OCI-LY7 (cell line): ENCODE data around the gene CCDC124. TPM values are rescaled to one million over a fixed set of nuclear protein-coding genes. Genes with fewer than 3 reads are reported as not detected.

Source experiments
- BruUV-seq: library from RNA; stranded (reverse); fragments of 400-500 nt; replicated peaks from 2 replicates; lab custom pipeline; 2021; lab: Mats Ljungman, UMichigan
- CTCF ChIA-PET: fragments of 300-600 bp; sonication (Branson Sonifier 250); formaldehyde crosslinking; loops from one replicate; lab custom pipeline; 2022; ENCODE audit warnings: antibody characterized with exemption; ENCODE audit not compliant: unreplicated experiment; lab: Charles Lee
- POLR2A ChIA-PET: fragments of 300-600 bp; sonication (Branson Sonifier 250); formaldehyde crosslinking; loops from one replicate; lab custom pipeline; 2022; ENCODE audit warnings: antibody characterized with exemption; lab: Charles Lee
- DNase-seq: peaks from one replicate; pipeline ENCODE4 v3.0.0-alpha.2; 2015; ENCODE audit warnings: low spot score
- H2AFZ ChIP-seq: fragments of 200-600 bp; sonication (generic), shearing (Covaris generic); 2 replicates; pipeline ENCODE4 v1.6.1; 2014; ENCODE audit warnings: mild to moderate bottlenecking, antibody characterized with exemption, low read length, moderate library complexity
- H3K27ac ChIP-seq: fragments of 200-600 bp; sonication (generic); 2 replicates; pipeline ENCODE4 v1.5.1; 2014; ENCODE audit warnings: mixed run types, low read depth, mild to moderate bottlenecking, moderate library complexity, low read length, inconsistent platforms; ENCODE audit not compliant: poor library complexity, severe bottlenecking
- H3K36me3 ChIP-seq: fragments of 200-600 bp; sonication (generic); 2 replicates; pipeline ENCODE4 v1.6.1; 2014; ENCODE audit warnings: mild to moderate bottlenecking, antibody characterized with exemption, low read length, moderate library complexity, mixed read lengths; ENCODE audit not compliant: insufficient read depth
- H3K4me1 ChIP-seq: fragments of 200-600 bp; sonication (generic); 2 replicates; pipeline ENCODE4 v1.5.1; 2014; ENCODE audit warnings: mild to moderate bottlenecking, low read length; ENCODE audit not compliant: insufficient read depth, poor library complexity, severe bottlenecking
- H3K4me2 ChIP-seq: fragments of 200-600 bp; sonication (generic); 2 replicates; pipeline ENCODE4 v1.6.1; 2014; ENCODE audit warnings: mild to moderate bottlenecking, low read length
- H3K4me3 ChIP-seq: fragments of 200-600 bp; sonication (generic); 2 replicates; pipeline ENCODE4 v1.5.1; 2014; ENCODE audit warnings: mild to moderate bottlenecking, low read depth, low read length; ENCODE audit not compliant: poor library complexity, severe bottlenecking
- H3K79me2 ChIP-seq: fragments of 200-600 bp; sonication (generic); 2 replicates; pipeline ENCODE4 v1.6.1; 2016; ENCODE audit warnings: low read depth, mild to moderate bottlenecking, low read length, moderate library complexity, mixed read lengths; ENCODE audit not compliant: insufficient read depth
- H3K9me2 ChIP-seq: fragments of 200-600 bp; sonication (generic); 2 replicates; pipeline ENCODE4 v1.6.1; 2016; ENCODE audit warnings: mild to moderate bottlenecking, low read length, mixed read lengths; ENCODE audit not compliant: insufficient read depth
- H3K9me3 ChIP-seq: fragments of 200-600 bp; sonication (generic); 2 replicates; pipeline ENCODE4 v1.6.1; 2014; ENCODE audit warnings: mild to moderate bottlenecking, mixed run types, low read length, mixed read lengths
- H4K20me1 ChIP-seq: fragments of 200-600 bp; sonication (generic); 2 replicates; pipeline ENCODE4 v1.6.1; 2014; ENCODE audit warnings: mild to moderate bottlenecking, antibody characterized with exemption, low read length, moderate library complexity, mixed read lengths; ENCODE audit not compliant: insufficient read depth
- EZH2phosphoT487 ChIP-seq: fragments of 200-600 bp; sonication (generic); IDR thresholded peaks from 2 replicates; pipeline ENCODE4 v1.6.1; 2018; ENCODE audit warnings: low read depth, borderline replicate concordance, mild to moderate bottlenecking, mixed run types, antibody characterized with exemption, low read length, moderate library complexity, mixed read lengths
- intact Hi-C: fragments of 100-400 bp; cut with micrococcal nuclease; formaldehyde crosslinking; loops from one replicate; pipeline ENCODE4 v1.10.0; 2022; ENCODE audit not compliant: unreplicated experiment
- total RNA-seq, 2 experiments: library from RNA; depleted of rRNA in 1 of 2; stranded (reverse); fragments of >200 nt in 1 of 2; shearing (Covaris generic) in 1 of 2; gene quantifications; 2 replicates each; pipeline ENCODE4 v1.2.3, GENCODE V29; 2014 to 2022
- TF ChIP-seq, protein P1 (sequence below): fragments of 200-600 bp; sonication (generic); conservative IDR thresholded peaks from 2 replicates; pipeline ENCODE4 v1.5.1; 2014; ENCODE audit warnings: mild to moderate bottlenecking, antibody characterized with exemption, low read length, moderate library complexity, mixed read lengths

The CCDC124 gene
- total RNA-seq, 2 experiments from 2014 or later, result 57.5 to 106 TPM

GRCh38 chr19:17889609-17890214 is 43.1 kb upstream of the CCDC124 start:
- Histone ChIP-seq H3K36me3 (no peaks in the 10 kb centered on the region), H3K27ac (no peak overlapping the region), H3K4me1 (peaks cover 25% of the 10 kb centered on the region), H3K9me3 (no peaks in the 10 kb centered on the region), H4K20me1 (no peaks in the 10 kb centered on the region), H3K79me2 (no peaks in the 10 kb centered on the region), H3K9me2 (no peaks in the 10 kb centered on the region), H3K4me3 (no peak overlapping the region), H3K4me2 (no peak overlapping the region), H2AFZ (no peak overlapping the region)
- intact Hi-C loops, result no loop called here
- no TSS peak for BruUV-seq
- DNase-seq, result no peak
- TF ChIP-seq, protein P1, sequence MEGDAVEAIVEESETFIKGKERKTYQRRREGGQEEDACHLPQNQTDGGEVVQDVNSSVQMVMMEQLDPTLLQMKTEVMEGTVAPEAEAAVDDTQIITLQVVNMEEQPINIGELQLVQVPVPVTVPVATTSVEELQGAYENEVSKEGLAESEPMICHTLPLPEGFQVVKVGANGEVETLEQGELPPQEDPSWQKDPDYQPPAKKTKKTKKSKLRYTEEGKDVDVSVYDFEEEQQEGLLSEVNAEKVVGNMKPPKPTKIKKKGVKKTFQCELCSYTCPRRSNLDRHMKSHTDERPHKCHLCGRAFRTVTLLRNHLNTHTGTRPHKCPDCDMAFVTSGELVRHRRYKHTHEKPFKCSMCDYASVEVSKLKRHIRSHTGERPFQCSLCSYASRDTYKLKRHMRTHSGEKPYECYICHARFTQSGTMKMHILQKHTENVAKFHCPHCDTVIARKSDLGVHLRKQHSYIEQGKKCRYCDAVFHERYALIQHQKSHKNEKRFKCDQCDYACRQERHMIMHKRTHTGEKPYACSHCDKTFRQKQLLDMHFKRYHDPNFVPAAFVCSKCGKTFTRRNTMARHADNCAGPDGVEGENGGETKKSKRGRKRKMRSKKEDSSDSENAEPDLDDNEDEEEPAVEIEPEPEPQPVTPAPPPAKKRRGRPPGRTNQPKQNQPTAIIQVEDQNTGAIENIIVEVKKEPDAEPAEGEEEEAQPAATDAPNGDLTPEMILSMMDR, result no peak
- TF ChIP-seq EZH2phosphoT487, result no peak
- ChIA-PET POLR2A (interaction anchor here (1.0 kb wide), 1 partner anchor 29 kb away, joined by 3 read pairs; no protein-coding TSS in a partner anchor), CTCF (no interaction called here)

DNA sequence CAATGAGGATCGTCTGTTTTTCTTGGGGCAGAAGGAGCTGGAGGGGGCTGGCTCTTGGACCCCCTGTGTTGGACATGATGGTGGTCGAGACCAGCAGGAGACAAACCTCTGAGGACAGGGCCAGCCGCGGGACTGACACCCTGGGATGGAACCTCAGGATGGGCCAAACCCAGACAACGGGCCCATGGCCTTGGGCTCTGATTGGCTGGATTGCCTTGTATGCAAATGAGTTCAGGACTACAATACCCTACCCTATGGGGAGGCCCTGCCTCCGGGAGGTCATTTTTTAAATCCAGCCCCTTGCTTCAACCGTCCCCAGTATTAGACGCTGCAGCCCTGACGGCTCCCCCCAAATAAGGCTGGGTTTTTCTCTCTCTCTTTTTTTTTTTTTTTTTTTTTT is 39.0 kb upstream of the CCDC124 start:
- H3K4me2 ChIP-seq, result no peak overlapping the region
- BruUV-seq, result no TSS peak
- H3K9me3 ChIP-seq, result no peaks in the 10 kb centered on the region
- H4K20me1 ChIP-seq, result no peaks in the 10 kb centered on the region
- ChIA-PET CTCF (no interaction called here), POLR2A (no interaction called here)
- H2AFZ ChIP-seq, result no peak overlapping the region
- no peaks in the 10 kb centered on the region for H3K36me3 ChIP-seq
- DNase-seq, result no peak
- TF ChIP-seq, protein P1, result no peak
- TF ChIP-seq EZH2phosphoT487, result no peak
- intact Hi-C loops, result no loop called here
- H3K79me2 ChIP-seq, result no peaks in the 10 kb centered on the region
- no peaks in the 10 kb centered on the region for H3K4me1 ChIP-seq
- no peaks in the 10 kb centered on the region for H3K9me2 ChIP-seq
- no peak overlapping the region for H3K27ac ChIP-seq
- H3K4me3 ChIP-seq, result no peak overlapping the region

DNA sequence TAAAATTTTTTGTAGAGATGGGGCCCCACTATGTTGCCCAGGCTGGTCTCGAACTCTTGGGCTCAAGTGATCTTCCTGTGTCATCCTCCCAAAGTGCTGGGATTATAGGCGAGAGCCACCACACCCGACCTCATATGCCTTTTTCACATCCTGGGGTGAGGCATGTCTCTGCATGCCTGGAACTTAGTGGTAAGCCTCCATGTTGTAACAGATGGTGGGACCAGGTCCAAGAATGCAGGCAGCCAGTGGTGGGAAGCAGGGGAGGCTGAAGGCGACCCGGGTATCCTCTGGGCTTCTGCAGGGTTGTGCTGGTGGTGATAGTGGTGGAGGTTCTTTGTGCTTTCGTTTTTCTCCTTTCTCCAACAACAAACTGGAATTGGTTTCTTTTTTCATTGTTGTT is 30.1 kb upstream of the CCDC124 start:
- Histone ChIP-seq H3K79me2 (no peaks in the 10 kb centered on the region), H2AFZ (no peak overlapping the region), H3K9me2 (no peaks in the 10 kb centered on the region), H3K4me1 (no peaks in the 10 kb centered on the region), H4K20me1 (no peaks in the 10 kb centered on the region), H3K4me2 (no peak overlapping the region), H3K36me3 (no peaks in the 10 kb centered on the region), H3K9me3 (no peaks in the 10 kb centered on the region), H3K4me3 (no peak overlapping the region), H3K27ac (no peak overlapping the region)
- CTCF ChIA-PET, result no interaction called here
- POLR2A ChIA-PET, result no interaction called here
- BruUV-seq, result no TSS peak
- intact Hi-C loops, result no loop called here
- no peak for DNase-seq
- TF ChIP-seq EZH2phosphoT487, result no peak
- TF ChIP-seq, protein P1, result no peak
